NK-92 (cell line): ENCODE measurements around the gene SHOC2.

Source experiments
- DNase-seq: peaks from one replicate; lab custom pipeline; 2025; ENCODE audit not compliant: unreplicated experiment; lab: John Stamatoyannopoulos, UW

SHOC2 gene

GRCh38 chr10:110944792-110945396, 25.5 kb downstream of the SHOC2 start:
- no peak for DNase-seq

GRCh38 chr10:110946496-110946895, 27.1 kb downstream of the SHOC2 start:
- no peak for DNase-seq

- no peak for DNase-seq
Measured at GRCh38 chr10:110947061-110947595, 27.7 kb downstream of the SHOC2 start.

- DNase-seq: no peak
Measured at GRCh38 chr10:110951381-110951780, 32.0 kb downstream of the SHOC2 start.

GRCh38 chr10:110957606-110958005, 38.2 kb downstream of the SHOC2 start:
- no peak for DNase-seq

- no peak for DNase-seq
Measured at GRCh38 chr10:110959379-110960332, 40.3 kb downstream of the SHOC2 start.

GRCh38 chr10:110960333-110960712, 40.9 kb downstream of the SHOC2 start:
- DNase-seq: no peak

GRCh38 chr10:110962443-110962842, 43.0 kb downstream of the SHOC2 start:
- DNase-seq: no peak

GRCh38 chr10:110963162-110963561, 43.8 kb downstream of the SHOC2 start:
- no peak for DNase-seq

GRCh38 chr10:110964681-110965080, 45.3 kb downstream of the SHOC2 start:
- DNase-seq: no peak

GRCh38 chr10:110965216-110965615, 45.8 kb downstream of the SHOC2 start:
- no peak for DNase-seq

GRCh38 chr10:110966146-110966545, 46.7 kb downstream of the SHOC2 start:
- DNase-seq: no peak

- no peak for DNase-seq
Measured at GRCh38 chr10:110967009-110967630, 47.7 kb downstream of the SHOC2 start.

- no peak for DNase-seq
Measured at GRCh38 chr10:110967645-110968044, 48.2 kb downstream of the SHOC2 start.

- no peak for DNase-seq
Measured at GRCh38 chr10:110969183-110969582, 49.8 kb downstream of the SHOC2 start.

GRCh38 chr10:110971638-110972037, 52.2 kb downstream of the SHOC2 start:
- DNase-seq: no peak

GRCh38 chr10:110972231-110973134, 53.1 kb downstream of the SHOC2 start:
- DNase-seq: no peak

- DNase-seq: no peak
Measured at GRCh38 chr10:110973400-110973799, 54.0 kb downstream of the SHOC2 start.

GRCh38 chr10:110976577-110976976, 57.2 kb downstream of the SHOC2 start:
- no peak for DNase-seq

- DNase-seq: no peak
Measured at GRCh38 chr10:110977662-110978061, 58.3 kb downstream of the SHOC2 start.

GRCh38 chr10:110978204-110978603, 58.8 kb downstream of the SHOC2 start:
- no peak for DNase-seq
